Activated naive CD4-positive, alpha-beta T cell treated with anti-CD3 and anti-CD28 coated beads for 36 hours (primary cell): Measurements from ENCODE around the gene RRP8. TPM values are rescaled to one million over a fixed set of nuclear protein-coding genes. Genes with fewer than 3 reads are reported as not detected.
A peak's percentile ranks its signal among the peaks of the same experiment; 100 is the strongest.

Experiments
- CTCF ChIA-PET: fragments of 350-600 bp; sonication (Branson Sonifier 250); formaldehyde crosslinking; loops from one replicate; lab custom pipeline; 2021; ENCODE audit warnings: antibody characterized with exemption; lab: Charles Lee
- DNase-seq: peaks from one replicate; pipeline ENCODE4 v3.0.0-alpha.2; 2020
- H3K27ac Mint-ChIP-seq: one replicate; pipeline ENCODE4 v1.8.0; 2021; ENCODE audit warnings: mild to moderate bottlenecking, mixed read lengths
- H3K27me3 Mint-ChIP-seq: one replicate; pipeline ENCODE4 v1.8.0; 2021; ENCODE audit warnings: low read depth, mixed read lengths
- H3K36me3 Mint-ChIP-seq: one replicate; pipeline ENCODE4 v1.8.0; 2021; ENCODE audit warnings: low read depth, mixed read lengths
- H3K4me1 Mint-ChIP-seq: one replicate; pipeline ENCODE4 v1.8.0; 2021; ENCODE audit warnings: low read depth, mixed read lengths
- H3K4me3 Mint-ChIP-seq: one replicate; pipeline ENCODE4 v1.8.0; 2021; ENCODE audit warnings: mild to moderate bottlenecking, moderate library complexity, mixed read lengths
- H3K9me3 Mint-ChIP-seq: one replicate; pipeline ENCODE4 v1.8.0; 2021; ENCODE audit warnings: mixed read lengths
- intact Hi-C: fragments of 100-400 bp; cut with micrococcal nuclease; formaldehyde crosslinking; loops from one replicate; pipeline ENCODE4 v1.15.1; 2023
- total RNA-seq, 2 experiments: library from RNA; stranded (reverse); gene quantifications; one replicate each; pipeline ENCODE4 v1.2.3, GENCODE V29; 2021

The RRP8 gene
- total RNA-seq, 2 experiments from 2014 or later, result 31.9 to 33.5 TPM

DNA sequence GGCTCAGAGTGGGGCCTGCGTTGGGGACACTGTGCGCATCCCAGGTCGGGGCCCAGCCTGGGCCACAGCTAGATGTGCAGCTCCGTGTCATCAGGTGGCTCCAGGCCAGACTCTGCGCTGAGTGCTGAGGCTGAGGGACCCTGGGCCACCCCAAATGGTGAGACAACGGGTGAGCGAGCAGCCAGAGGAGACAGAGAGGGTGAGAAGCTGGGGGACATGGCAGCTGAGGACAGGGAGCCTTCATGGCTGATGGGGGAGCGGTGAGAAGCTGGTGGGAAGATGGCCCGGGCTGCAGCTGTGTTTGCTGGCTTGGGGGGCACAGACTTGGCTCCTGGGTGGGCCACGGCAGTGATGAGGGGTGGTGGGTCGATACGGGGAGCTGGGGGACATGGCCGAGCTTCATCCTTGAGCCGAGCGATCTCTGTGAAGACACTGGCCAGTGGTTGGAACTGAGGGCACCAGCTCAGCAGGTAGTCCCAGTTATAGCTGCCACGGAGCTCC, 18.3 kb upstream of the RRP8 start:
- Mint-ChIP-seq H3K27ac (no peak overlapping the region), H3K36me3 (no peaks in the 10 kb centered on the region), H3K4me1 (peaks cover 4% of the 10 kb centered on the region), H3K9me3 (no peaks in the 10 kb centered on the region), H3K27me3 (no peaks in the 10 kb centered on the region), H3K4me3 (no peak overlapping the region)
- no peak for DNase-seq
- CTCF ChIA-PET, result interaction anchor here (0.8 kb wide), 2 partner anchors 59 to 61 kb away, joined by 3 read pairs; partner anchors contain the start of gene MRPL17
- intact Hi-C loops, result no loop called here

DNA sequence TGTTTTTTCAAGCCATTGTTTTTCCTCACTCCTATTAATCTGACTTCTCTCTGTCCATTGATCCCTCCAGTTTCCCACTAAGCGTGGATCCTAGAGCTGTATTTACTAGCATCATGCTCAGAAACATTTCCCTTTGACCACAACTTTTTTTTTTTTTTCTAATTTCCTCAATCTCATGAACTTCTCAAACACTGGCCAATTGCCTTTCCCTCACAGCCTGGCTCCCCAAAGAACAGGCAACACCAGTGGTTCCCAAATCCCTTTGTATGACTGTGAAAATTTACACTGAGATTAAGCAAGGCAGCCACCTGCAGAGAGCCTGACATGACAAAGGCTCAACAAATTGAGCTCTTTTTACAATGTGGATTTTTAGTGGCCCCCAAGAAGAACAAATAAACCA, 17.2 kb upstream of the RRP8 start:
- no peaks in the 10 kb centered on the region for H3K9me3 Mint-ChIP-seq
- DNase-seq, result no peak
- CTCF ChIA-PET, result interaction anchor here (0.6 kb wide), 1 partner anchor 116 kb away, joined by 3 read pairs; no protein-coding TSS in a partner anchor
- H3K4me1 Mint-ChIP-seq, result peaks cover 3% of the 10 kb centered on the region
- intact Hi-C loops, result no loop called here
- no peak overlapping the region for H3K4me3 Mint-ChIP-seq
- peaks cover under 1% of the 10 kb centered on the region for H3K36me3 Mint-ChIP-seq
- H3K27me3 Mint-ChIP-seq, result no peaks in the 10 kb centered on the region
- H3K27ac Mint-ChIP-seq, result no peak overlapping the region

GRCh38 chr11:6619004-6619745, 15.8 kb upstream of the RRP8 start, which contains the start of gene TPP1:
TSS of gene TPP1 (minus strand) at chr11:6619422. CDS start at chr11:6619400, 22 bp downstream.
- Mint-ChIP-seq H3K36me3 (peaks cover 5% of the 10 kb centered on the region), H3K27ac (no peak within 1 kb of the TSS), H3K4me3 (no peak within 1 kb of the TSS), H3K27me3 (no peaks in the 10 kb centered on the region), H3K4me1 (peaks cover 3% of the 10 kb centered on the region), H3K9me3 (no peaks in the 10 kb centered on the region)
- DNase-seq, result peak; percentile 94
- intact Hi-C loops, result loop anchor here (1.0 to 2.0 kb wide), 7 partner anchors 8 to 229 kb away; partner anchors contain the start of genes ARFIP2, MRPL17, SMPD1 and TIMM10B
- CTCF ChIA-PET, result interaction anchor here (0.6 to 3.0 kb wide), 13 partner anchors 9 to 137 kb away, joined by 3 to 22 read pairs (median 4); partner anchors contain the start of genes ILK, MRPL17 and RRP8

DNA sequence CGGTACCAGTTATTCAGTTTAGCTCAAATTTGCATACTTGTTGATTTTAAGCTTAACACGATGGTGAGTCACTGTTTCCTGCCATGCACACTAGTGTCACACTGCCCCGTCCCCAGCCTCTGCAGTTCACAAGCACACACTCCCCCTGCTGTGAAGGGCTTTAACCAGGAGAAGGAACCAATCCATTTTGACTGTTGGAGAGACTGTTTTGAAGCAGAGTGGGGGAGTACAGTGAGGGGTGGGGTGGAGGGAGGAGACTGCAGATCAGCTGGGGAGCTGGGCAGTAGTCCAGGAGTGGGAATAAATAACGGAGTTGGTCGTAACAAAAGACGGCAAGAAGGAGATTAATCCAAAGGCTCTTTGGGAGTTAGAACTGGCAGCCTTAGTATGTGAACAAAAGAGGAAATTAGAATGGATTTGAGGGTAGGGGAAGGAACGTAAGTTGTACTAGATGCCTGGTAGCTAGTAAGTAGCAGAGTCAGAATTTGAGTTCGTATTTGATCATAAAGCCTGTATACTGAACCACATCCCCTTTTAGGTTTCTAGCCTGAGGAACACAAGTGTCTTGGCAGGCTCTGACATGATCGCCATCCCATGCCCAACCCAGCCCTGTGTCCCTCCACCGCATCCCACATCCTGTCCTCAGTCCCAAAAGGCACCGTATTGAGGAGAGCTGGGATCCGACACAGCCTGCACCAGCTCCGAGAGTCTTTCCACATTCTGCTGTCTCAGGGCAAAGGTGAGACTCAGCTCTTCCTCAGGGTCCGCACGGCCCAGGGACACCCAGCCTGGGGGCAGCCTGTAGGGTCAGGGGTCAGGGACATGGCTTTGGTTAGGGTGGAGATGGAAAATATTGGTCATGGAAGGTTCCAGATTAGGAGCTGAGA, 14.9 kb upstream of the RRP8 start:
- peak; percentile 76 for DNase-seq
- no peak overlapping the region for H3K4me3 Mint-ChIP-seq
- intact Hi-C loops, result loop anchor here (1.0 to 2.0 kb wide), 7 partner anchors 7 to 228 kb away; partner anchors contain the start of genes ARFIP2, MRPL17, SMPD1 and TIMM10B
- CTCF ChIA-PET, result interaction anchor here (1.0 to 3.0 kb wide), 15 partner anchors 9 to 240 kb away, joined by 3 to 22 read pairs (median 4); partner anchors contain the start of genes ILK, MRPL17 and RRP8
- no peak overlapping the region for H3K27ac Mint-ChIP-seq
- H3K9me3 Mint-ChIP-seq, result no peaks in the 10 kb centered on the region
- peaks cover 5% of the 10 kb centered on the region for H3K36me3 Mint-ChIP-seq
- peaks cover 3% of the 10 kb centered on the region for H3K4me1 Mint-ChIP-seq
- no peaks in the 10 kb centered on the region for H3K27me3 Mint-ChIP-seq

DNA sequence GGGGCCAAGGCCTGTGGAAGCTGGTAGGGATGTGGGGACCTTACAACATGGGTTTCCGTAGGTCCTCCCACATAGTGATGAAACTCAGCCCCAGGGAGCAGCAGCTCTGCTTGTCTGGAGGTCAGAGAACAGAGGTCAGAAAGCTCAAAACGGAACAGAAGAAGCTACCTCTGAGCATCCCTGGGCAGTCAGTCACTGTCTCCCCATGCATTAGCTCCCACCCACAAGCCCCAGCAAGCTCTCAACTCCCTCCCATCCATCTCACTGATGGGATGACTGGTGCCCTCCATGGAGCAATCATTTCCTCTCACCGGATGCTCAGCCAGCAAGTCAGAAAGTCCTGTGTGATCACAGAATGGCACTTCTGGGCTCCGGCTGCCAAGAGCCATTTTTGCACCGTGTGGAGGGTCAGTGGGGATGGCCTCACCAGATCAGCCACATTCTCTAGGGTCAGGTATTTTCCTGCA, 13.9 kb upstream of the RRP8 start:
- Mint-ChIP-seq H3K4me1 (peaks cover 3% of the 10 kb centered on the region), H3K9me3 (no peaks in the 10 kb centered on the region), H3K4me3 (peak overlapping the region; percentile 8), H3K27ac (peak overlapping the region; percentile 14), H3K27me3 (no peaks in the 10 kb centered on the region), H3K36me3 (peaks cover 5% of the 10 kb centered on the region)
- intact Hi-C loops, result no loop called here
- no peak for DNase-seq
- CTCF ChIA-PET, result interaction anchor here (1.0 to 3.0 kb wide), 10 partner anchors 8 to 239 kb away, joined by 3 to 22 read pairs (median 4); partner anchors contain the start of genes ILK, MRPL17 and RRP8

- no peak overlapping the region for H3K4me3 Mint-ChIP-seq
- no peak for DNase-seq
- no peak overlapping the region for H3K27ac Mint-ChIP-seq
Measured at GRCh38 chr11:6616596-6617250, 13.3 kb upstream of the RRP8 start.

GRCh38 chr11:6615882-6616585, 12.6 kb upstream of the RRP8 start:
- CTCF ChIA-PET, result interaction anchor here (1.0 kb wide), 1 partner anchor 52 kb away, joined by 5 read pairs; no protein-coding TSS in a partner anchor
- intact Hi-C loops, result no loop called here
- H3K36me3 Mint-ChIP-seq, result peaks cover 12% of the 10 kb centered on the region
- H3K27ac Mint-ChIP-seq, result no peak overlapping the region
- no peaks in the 10 kb centered on the region for H3K27me3 Mint-ChIP-seq
- DNase-seq, result no peak
- H3K4me1 Mint-ChIP-seq, result peaks cover 8% of the 10 kb centered on the region
- no peaks in the 10 kb centered on the region for H3K9me3 Mint-ChIP-seq
- H3K4me3 Mint-ChIP-seq, result no peak overlapping the region

More at GRCh38 chr11:6616596-6617250, 13.3 kb upstream of the RRP8 start:
- H3K9me3 Mint-ChIP-seq, result no peaks in the 10 kb centered on the region
- H3K36me3 Mint-ChIP-seq, result peaks cover 5% of the 10 kb centered on the region
- intact Hi-C loops, result no loop called here
- H3K4me1 Mint-ChIP-seq, result peaks cover 3% of the 10 kb centered on the region
- CTCF ChIA-PET, result interaction anchor here (1.0 to 3.0 kb wide), 2 partner anchors 13 to 51 kb away, joined by 5 to 22 read pairs; partner anchors contain the start of genes ILK and RRP8
- no peaks in the 10 kb centered on the region for H3K27me3 Mint-ChIP-seq

- intact Hi-C loops, result no loop called here
- no peak for DNase-seq
- no peak overlapping the region for H3K4me3 Mint-ChIP-seq
- H3K27ac Mint-ChIP-seq, result peak overlapping the region; percentile 41
- peaks cover 21% of the 10 kb centered on the region for H3K36me3 Mint-ChIP-seq
- no peaks in the 10 kb centered on the region for H3K27me3 Mint-ChIP-seq
- H3K9me3 Mint-ChIP-seq, result no peaks in the 10 kb centered on the region
- CTCF ChIA-PET, result no interaction called here
- peaks cover 18% of the 10 kb centered on the region for H3K4me1 Mint-ChIP-seq
Measured at GRCh38 chr11:6615046-6615445, 11.6 kb upstream of the RRP8 start.

GRCh38 chr11:6614446-6614845, 11.0 kb upstream of the RRP8 start:
- CTCF ChIA-PET, result no interaction called here
- intact Hi-C loops, result no loop called here
- H3K9me3 Mint-ChIP-seq, result no peaks in the 10 kb centered on the region
- H3K4me1 Mint-ChIP-seq, result peaks cover 24% of the 10 kb centered on the region
- H3K27me3 Mint-ChIP-seq, result no peaks in the 10 kb centered on the region
- H3K36me3 Mint-ChIP-seq, result peaks cover 26% of the 10 kb centered on the region
- no peak for DNase-seq
- peak overlapping the region; percentile 41 for H3K27ac Mint-ChIP-seq
- H3K4me3 Mint-ChIP-seq, result no peak overlapping the region

DNA sequence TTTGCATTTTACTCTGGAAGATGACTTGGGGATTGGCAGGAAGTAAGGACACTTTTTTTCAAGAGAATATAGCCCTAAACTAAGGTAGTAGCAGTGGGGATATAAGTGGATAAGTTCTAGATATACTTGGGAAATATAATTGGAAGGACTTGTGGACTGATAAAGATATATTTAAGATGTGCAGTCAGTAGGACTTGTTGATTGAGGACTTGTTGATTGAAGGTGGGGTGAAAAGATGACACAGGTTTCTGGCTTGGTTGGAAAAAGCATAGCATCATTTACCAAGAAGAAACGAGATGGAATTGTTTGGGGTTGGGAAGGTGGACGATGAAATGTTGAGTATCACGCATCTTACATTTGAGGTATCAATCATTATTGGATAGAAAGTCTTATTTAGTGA, 10.1 kb upstream of the RRP8 start:
- intact Hi-C loops, result no loop called here

More for the DNA sequence above, 10.1 kb upstream of the RRP8 start:
- Mint-ChIP-seq H3K27ac (no peak overlapping the region), H3K27me3 (no peaks in the 10 kb centered on the region), H3K4me1 (peaks cover 30% of the 10 kb centered on the region), H3K4me3 (no peak overlapping the region), H3K9me3 (no peaks in the 10 kb centered on the region), H3K36me3 (peaks cover 29% of the 10 kb centered on the region)
- DNase-seq, result no peak
- CTCF ChIA-PET, result interaction anchor here (1.1 to 3.5 kb wide), 3 partner anchors 13 to 91 kb away, joined by 4 to 20 read pairs (median 4); partner anchors contain the start of gene MRPL17
